HCT116 (cell line): ENCODE measurements around the gene PPFIA2. TPM values are rescaled to one million over a fixed set of nuclear protein-coding genes. Genes with fewer than 3 reads are reported as not detected.

ENCODE experiments used
- ATAC-seq: fragments of 200-7000 bp; cut with Tn5 transposase; 2 replicates; pipeline ENCODE4 v1.9.1; 2020; ENCODE audit warnings: mild to moderate bottlenecking, moderate library complexity
- BruUV-seq: library from RNA; stranded (reverse); fragments of 400-500 nt; replicated peaks from 2 replicates; lab custom pipeline; 2021; lab: Mats Ljungman, UMichigan
- CTCF ChIA-PET: fragments of 300-600 bp; sonication (Branson Sonifier 250); formaldehyde crosslinking; loops from one replicate; lab custom pipeline; 2021; ENCODE audit warnings: antibody characterized with exemption; lab: Charles Lee
- POLR2A ChIA-PET: fragments of 300-600, 350-600 bp; sonication (Branson Sonifier 250); formaldehyde crosslinking; loops from one replicate; lab custom pipeline; 2021; ENCODE audit warnings: antibody characterized with exemption; lab: Charles Lee
- RAD21 ChIA-PET, 2 experiments: fragments of 300-600 bp; sonication (Branson Sonifier 250); formaldehyde crosslinking; loops; one replicate each; lab custom pipeline; 2023; ENCODE audit warnings: low total read pairs in 2 of 2; ENCODE audit not compliant: uncharacterized antibody in 2 of 2, unreplicated experiment in 2 of 2, low non-redundant PET in 1 of 2; lab: Charles Lee
- DNase-seq: peaks from one replicate; pipeline ENCODE4 v3.0.0-alpha.2; 2010; ENCODE audit warnings: low read depth, low spot score
- H2AFZ ChIP-seq: fragments of 200-600 bp; shearing (Covaris generic), sonication (generic); 2 replicates; pipeline ENCODE4 v1.6.1; 2017; ENCODE audit warnings: low read depth, mixed run types, mixed read lengths, antibody characterized with exemption, low read length; ENCODE audit not compliant: poor library complexity, severe bottlenecking
- H3K27ac ChIP-seq: 2 replicates; pipeline ENCODE4 v1.5.1; 2012; ENCODE audit warnings: low read depth, low read length
- H3K27me3 ChIP-seq: fragments of 200-600 bp; sonication (generic); 2 replicates; pipeline ENCODE4 v1.6.1; 2016; ENCODE audit warnings: mixed run types, low read length, mixed read lengths; ENCODE audit not compliant: insufficient read depth
- H3K36me3 ChIP-seq, 2 experiments: fragments of 200-500 bp in 1 of 2; fragments of 200-600 bp in 1 of 2; sonication (Bioruptor generic) in 1 of 2; sonication (generic) in 1 of 2; 2 replicates each; pipeline versions ENCODE4 v1.5.1 to v1.6.1; 2014 to 2016; ENCODE audit warnings: low read length in 2 of 2, inconsistent platforms in 1 of 2, mixed read lengths in 1 of 2, mixed run types in 1 of 2; ENCODE audit not compliant: insufficient read depth in 2 of 2, control insufficient read depth in 1 of 2
- H3K4me1 ChIP-seq, 2 experiments: fragments of 200-600 bp in 1 of 2; sonication (generic) in 1 of 2; 2 replicates each; pipeline versions ENCODE4 v1.5.1 to v1.6.1; 2012 to 2017; ENCODE audit warnings: low read length in 2 of 2, inconsistent platforms in 1 of 2, mild to moderate bottlenecking in 1 of 2, mixed read lengths in 1 of 2, mixed run types in 1 of 2, moderate library complexity in 1 of 2; ENCODE audit not compliant: insufficient read depth in 2 of 2, control insufficient read depth in 1 of 2
- H3K4me2 ChIP-seq: fragments of 200-600 bp; sonication (generic); 2 replicates; pipeline ENCODE4 v1.6.1; 2017; ENCODE audit warnings: mixed run types, low read length, mixed read lengths
- H3K4me3 ChIP-seq, 2 experiments: fragments of 200-600 bp in 1 of 2; sonication (generic) in 1 of 2; replicated peaks in 1 of 2; 2 replicates each; pipeline ENCODE4 v1.5.1; 2011 to 2016; ENCODE audit warnings: low read length in 2 of 2, control low read depth in 1 of 2, low read depth in 1 of 2, mild to moderate bottlenecking in 1 of 2, mixed read lengths in 1 of 2, mixed run types in 1 of 2
- H3K79me2 ChIP-seq: fragments of 200-600 bp; sonication (generic); 2 replicates; pipeline ENCODE4 v1.6.1; 2017; ENCODE audit warnings: mild to moderate bottlenecking, mixed run types, low read length, moderate library complexity, mixed read lengths; ENCODE audit not compliant: insufficient read depth
- H3K9ac ChIP-seq: fragments of 200-600 bp; sonication (generic); 2 replicates; pipeline ENCODE4 v1.6.1; 2016; ENCODE audit warnings: low read length, mixed read lengths
- H3K9me2 ChIP-seq: fragments of 200-600 bp; sonication (generic), shearing (Covaris generic); 2 replicates; pipeline ENCODE4 v1.6.1; 2017; ENCODE audit warnings: mixed run types, mild to moderate bottlenecking, moderate library complexity; ENCODE audit not compliant: insufficient read depth
- H3K9me3 ChIP-seq, 2 experiments: fragments of 200-500 bp in 1 of 2; fragments of 200-600 bp in 1 of 2; sonication (Bioruptor generic) in 1 of 2; sonication (generic) in 1 of 2; 2 replicates each; pipeline ENCODE4 v1.6.1; 2014 to 2017; ENCODE audit warnings: low read length in 2 of 2, mixed read lengths in 2 of 2, inconsistent platforms in 1 of 2, low read depth in 1 of 2, mild to moderate bottlenecking in 1 of 2, mixed run types in 1 of 2, moderate library complexity in 1 of 2; ENCODE audit not compliant: control insufficient read depth in 1 of 2, insufficient read depth in 1 of 2
- H4K20me1 ChIP-seq: fragments of 200-600 bp; sonication (generic), shearing (Covaris generic); 2 replicates; pipeline ENCODE4 v1.6.1; 2017; ENCODE audit warnings: mixed run types, mild to moderate bottlenecking, moderate library complexity; ENCODE audit not compliant: insufficient read depth
- ATF3 ChIP-seq: IDR thresholded peaks from 2 replicates; pipeline ENCODE4 v1.6.1; 2012
- CEBPB ChIP-seq: IDR thresholded peaks from 2 replicates; pipeline ENCODE4 v1.6.1; 2012; ENCODE audit warnings: low read depth
- CTCF ChIP-seq, 3 experiments: fragments of 200-600 bp in 1 of 3; sonication (generic) in 1 of 3; IDR thresholded peaks in 2 of 3; conservative IDR thresholded peaks in 1 of 3; 2 replicates each; pipeline ENCODE4 v1.5.1; 2012 to 2017; ENCODE audit warnings: low read depth in 2 of 3, low read length in 2 of 3, antibody characterized with exemption in 1 of 3, borderline replicate concordance in 1 of 3, control low read depth in 1 of 3, mild to moderate bottlenecking in 1 of 3, mixed read lengths in 1 of 3, mixed run types in 1 of 3, moderate library complexity in 1 of 3; ENCODE audit not compliant: insufficient read depth in 1 of 3
- EGR1 ChIP-seq: IDR thresholded peaks from 2 replicates; pipeline ENCODE4 v1.6.1; 2012; ENCODE audit warnings: low read depth
- EZH2 ChIP-seq: fragments of 200-600 bp; sonication (generic); IDR thresholded peaks from 2 replicates; pipeline ENCODE4 v1.6.1; 2017; ENCODE audit warnings: antibody characterized with exemption, mixed run types
- JUND ChIP-seq: IDR thresholded peaks from 2 replicates; pipeline ENCODE4 v1.6.1; 2012
- MAX ChIP-seq: IDR thresholded peaks from 2 replicates; pipeline ENCODE4 v1.6.1; 2012
- POLR2A ChIP-seq: IDR thresholded peaks from 2 replicates; pipeline ENCODE4 v1.7.0; 2011; ENCODE audit warnings: borderline replicate concordance; ENCODE audit not compliant: insufficient read depth, insufficient read length; ENCODE audit errors: extremely low read depth
- POLR2AphosphoS5 ChIP-seq: IDR thresholded peaks from 2 replicates; pipeline ENCODE4 v1.6.1; 2011; ENCODE audit warnings: mild to moderate bottlenecking, low read depth, low read length, moderate library complexity
- RAD21 ChIP-seq: IDR thresholded peaks from 2 replicates; pipeline ENCODE4 v1.6.1; 2012; ENCODE audit warnings: low read depth, mild to moderate bottlenecking
- REST ChIP-seq: IDR thresholded peaks from 2 replicates; pipeline ENCODE4 v1.6.1; 2012; ENCODE audit warnings: low read depth
- SIN3A ChIP-seq: IDR thresholded peaks from 2 replicates; pipeline ENCODE4 v1.6.1; 2012; ENCODE audit warnings: low read depth
- YY1 ChIP-seq: IDR thresholded peaks from 2 replicates; pipeline ENCODE4 v1.6.1; 2011; ENCODE audit warnings: low read length, low read depth, moderate library complexity, mild to moderate bottlenecking; ENCODE audit not compliant: insufficient replicate concordance; ENCODE audit errors: extremely low read depth
- ZFX ChIP-seq: fragments of 450-650 bp; IDR thresholded peaks from 2 replicates; pipeline ENCODE4 v1.6.1; 2017
- intact Hi-C: fragments of 100-400 bp; cut with micrococcal nuclease; formaldehyde crosslinking; loops from 2 replicates; pipeline ENCODE4 v1.10.0; 2022
- total RNA-seq: library from RNA; stranded (reverse); gene quantifications from one replicate; pipeline ENCODE4 v1.2.1, GENCODE V29; 2021; ENCODE audit not compliant: unreplicated experiment

Gene PPFIA2
- total RNA-seq, 1 experiment from 2014 or later, result not detected

- H3K9me3 ChIP-seq, result no peaks in the 10 kb centered on the region
- no peaks in the 10 kb centered on the region for H3K36me3 ChIP-seq
- no peak overlapping the region for H3K27ac ChIP-seq
- H3K4me2 ChIP-seq, result no peak overlapping the region
- H3K9me2 ChIP-seq, result no peaks in the 10 kb centered on the region
- H2AFZ ChIP-seq, result no peak overlapping the region
- POLR2A ChIA-PET, result no interaction called here
- no peak for TF ChIP-seq POLR2A
- TF ChIP-seq EZH2, result no peak
- no peak for TF ChIP-seq CEBPB
- TF ChIP-seq ATF3, result no peak
- TF ChIP-seq CTCF (IDR thresholded peaks at IDR 0.05 in 2 of 3, conservative IDR thresholded peaks at IDR 0.05 in 1 of 3; ENCODE audit: borderline replicate concordance in 1 of 3, insufficient read depth in 1 of 3, low read depth in 2 of 3, low read length in 2 of 3), result no peak
- TF ChIP-seq POLR2AphosphoS5, result no peak
- no peak for TF ChIP-seq MAX
- TF ChIP-seq YY1, result no peak
- no peak for TF ChIP-seq SIN3A
- TF ChIP-seq ZFX, result no peak
- TF ChIP-seq JUND, result no peak
- no peak for TF ChIP-seq RAD21
- TF ChIP-seq EGR1, result no peak
- no peak for TF ChIP-seq REST
- BruUV-seq, result no TSS peak
- H3K9ac ChIP-seq, result no peak overlapping the region
- no peaks in the 10 kb centered on the region for H3K27me3 ChIP-seq
- RAD21 ChIA-PET, result no interaction called here
- ATAC-seq, result no peak
- no peak overlapping the region for H3K4me3 ChIP-seq
- CTCF ChIA-PET, result no interaction called here
- no peak for DNase-seq
- no peaks in the 10 kb centered on the region for H4K20me1 ChIP-seq
- H3K4me1 ChIP-seq, result peaks cover 0 to 9% of the 10 kb centered on the region in 2 experiments; a peak in 2 of 4 replicates
- intact Hi-C loops, result no loop called here
- H3K79me2 ChIP-seq, result no peaks in the 10 kb centered on the region
Measured at GRCh38 chr12:81208187-81208911, 550.8 kb downstream of the PPFIA2 start.
